ENCODE data around the gene PRR36. TPM values are rescaled to one million over a fixed set of nuclear protein-coding genes. Genes with fewer than 3 reads are reported as not detected.

PRR36 gene
- total and polyA plus RNA-seq, 11 donors: 0.01 to 0.27 (median 0.08) TPM; not detected in 4

- H3K4me1 ChIP-seq: peaks cover 0 to 52% (median 25%) of the 10 kb centered on the region in 12 donors
- intact Hi-C loops (cut with DNase I): loop anchor here in 2 of 10 donors (10.0 kb wide), 2 partner anchors 55 to 255 kb away; no protein-coding TSS in a partner anchor
- no peak overlapping the region for H3K4me3 ChIP-seq
- H3K36me3 ChIP-seq: peaks cover 12 to 54% (median 32%) of the 10 kb centered on the region in 9 donors
- H3K27ac ChIP-seq: no peak overlapping the region
- ATAC-seq: no peak
- peak in 1 of 5 donors; percentile 11 for DNase-seq
- H3K9me3 ChIP-seq: no peaks in the 10 kb centered on the region
- TF ChIP-seq POLR2A (IDR thresholded peaks at IDR 0.05): no peak
- no peak for TF ChIP-seq CTCF (IDR thresholded peaks at IDR 0.05)
- peaks cover 0 to 2% (median 0%) of the 10 kb centered on the region in 9 donors for H3K27me3 ChIP-seq
- 86 to 96% (median 92%) methylated on average over 9 to 21 of the region's 21 CpGs for WGBS, 4 donors
These were observed 35.4 kb upstream of the PRR36 start for GRCh38 chr19:7909471-7910067.

DNA sequence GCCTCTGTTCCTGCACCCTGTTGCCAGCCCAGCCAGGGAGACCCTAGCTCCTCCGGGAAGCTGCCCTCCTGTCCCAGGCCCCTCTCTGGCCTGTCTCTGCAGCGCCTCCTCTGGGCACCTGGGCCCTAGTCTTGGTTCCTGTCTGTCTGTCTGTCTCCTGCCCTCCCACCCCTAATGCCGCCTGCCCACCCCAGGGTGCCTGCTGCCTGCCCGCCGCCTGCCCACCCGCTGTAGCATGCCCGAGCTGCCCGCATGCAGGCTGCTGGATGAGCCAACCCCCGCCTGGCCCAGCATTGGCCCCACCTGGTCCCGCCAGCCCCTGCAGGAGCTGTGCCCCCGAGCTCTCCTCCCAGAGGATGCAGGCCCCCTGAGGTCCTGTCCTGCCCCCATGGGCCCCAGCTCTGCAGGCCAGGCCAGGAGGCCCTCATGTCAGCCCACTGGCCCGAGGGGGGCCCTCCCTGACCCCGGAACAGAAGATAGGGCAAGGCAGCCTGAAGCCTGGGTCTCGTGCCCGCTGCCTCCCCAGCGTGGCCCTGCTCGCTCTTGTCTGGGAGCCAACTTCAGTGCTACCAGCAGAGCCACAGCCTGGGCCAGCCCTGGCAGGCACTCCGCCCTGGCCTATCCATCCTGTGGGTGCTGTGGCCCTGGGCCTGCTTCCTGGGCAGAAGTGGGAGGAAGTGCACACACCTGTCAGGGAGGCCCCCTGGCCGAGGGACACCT is 34.7 kb upstream of the PRR36 start:
- H3K27ac ChIP-seq: no peak overlapping the region
- intact Hi-C loops (cut with DNase I): loop anchor here in 2 of 10 donors (10.0 kb wide), 2 partner anchors 54 to 254 kb away; no protein-coding TSS in a partner anchor

GRCh38 chr19:7908078-7908699 is 34.0 kb upstream of the PRR36 start:
- DNase-seq (no peak), ATAC-seq (no peak)
- Histone ChIP-seq H3K4me1 (peaks cover 0 to 53% (median 30%) of the 10 kb centered on the region in 12 donors), H3K27ac (peak overlapping the region in 1 of 12 donors; percentile 40), H3K4me3 (no peak overlapping the region), H3K36me3 (peaks cover 12 to 54% (median 32%) of the 10 kb centered on the region in 9 donors), H3K27me3 (no peaks in the 10 kb centered on the region), H3K9me3 (no peaks in the 10 kb centered on the region)
- intact Hi-C loops (cut with DNase I): loop anchor here in 2 of 10 donors (10.0 kb wide), 2 partner anchors 53 to 253 kb away; no protein-coding TSS in a partner anchor
- TF ChIP-seq POLR2A (IDR thresholded peaks at IDR 0.05) (no peak), CTCF (IDR thresholded peaks at IDR 0.05) (no peak)
- WGBS, 4 donors: 60 to 70% (median 65%) methylated on average over 14 of the region's 14 CpGs

More for the DNA sequence above, 34.7 kb upstream of the PRR36 start:
- DNase-seq (peak in 1 of 5 donors; percentile 32), ATAC-seq (no peak)
- peaks cover 12 to 54% (median 32%) of the 10 kb centered on the region in 9 donors for H3K36me3 ChIP-seq
- H3K9me3 ChIP-seq: no peaks in the 10 kb centered on the region
- H3K4me3 ChIP-seq: no peak overlapping the region
- no peaks in the 10 kb centered on the region for H3K27me3 ChIP-seq
- TF ChIP-seq CTCF (IDR thresholded peaks at IDR 0.05): no peak
- TF ChIP-seq POLR2A (IDR thresholded peaks at IDR 0.05): no peak
- peaks cover 0 to 53% (median 28%) of the 10 kb centered on the region in 12 donors for H3K4me1 ChIP-seq
- WGBS, 4 donors: 88 to 94% (median 90%) methylated on average over 14 to 19 of the region's 19 CpGs
